ENCODE results near the gene GGCX. TPM values are rescaled to one million over a fixed set of nuclear protein-coding genes. Genes with fewer than 3 reads are reported as not detected.

The GGCX gene
- total and polyA plus RNA-seq, 3 experiments from 2014 or later, result 15.7 to 23.3 (median 22.3) TPM

- Histone ChIP-seq H3K36me3 (ENCODE audit: insufficient read depth, low read length) (no peaks in the 10 kb centered on the region), H3K4me3 (ENCODE audit: low read length) (no peak overlapping the region), H3K4me1 (ENCODE audit: insufficient read depth, low read length) (no peaks in the 10 kb centered on the region), H3K27me3 (ENCODE audit: insufficient read depth, low read length, poor library complexity, severe bottlenecking) (no peaks in the 10 kb centered on the region), H3K27ac (ENCODE audit: low read depth, low read length) (no peak overlapping the region), H3K9me3 (ENCODE audit: low read length) (no peaks in the 10 kb centered on the region)
- no peak overlapping the region for H3K27ac Mint-ChIP-seq
- CTCF ChIA-PET, result interaction anchor here (1.2 kb wide), 1 partner anchor 110 kb away, joined by 3 read pairs; no protein-coding TSS in a partner anchor
- H3K9me3 Mint-ChIP-seq, result no peaks in the 10 kb centered on the region
- POLR2A ChIA-PET, result no interaction called here
- H3K4me1 Mint-ChIP-seq, result no peaks in the 10 kb centered on the region
- no peaks in the 10 kb centered on the region for H3K36me3 Mint-ChIP-seq
- H3K27me3 Mint-ChIP-seq, result peaks cover 4 to 5% of the 10 kb centered on the region in 2 donors
- no peak for DNase-seq
- H3K4me3 Mint-ChIP-seq, result no peak overlapping the region
Observed at GRCh38 chr2:85503168-85503850, 58.0 kb downstream of the GGCX start.

DNA sequence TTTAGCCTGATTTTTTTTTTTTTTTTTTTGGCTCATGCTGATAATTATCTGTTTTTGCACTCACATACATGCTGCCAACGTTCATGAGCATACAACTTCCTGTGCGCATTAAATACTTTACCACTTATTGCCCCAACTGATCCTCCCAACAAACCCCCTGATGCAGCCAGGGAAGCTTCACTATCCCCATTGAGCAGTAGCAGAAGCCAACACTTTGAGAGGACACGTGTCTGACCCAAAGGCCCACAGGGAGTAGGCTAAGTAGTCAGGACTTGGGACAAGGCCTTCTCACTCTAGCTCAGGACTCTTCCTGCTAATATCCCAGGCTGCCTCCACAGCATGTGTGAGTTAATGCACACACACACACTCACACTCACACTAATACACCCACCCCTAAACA lies 58.6 kb downstream of the GGCX start:
- DNase-seq, result no peak
- no peaks in the 10 kb centered on the region for H3K36me3 ChIP-seq (ENCODE audit: insufficient read depth, low read length)
- H3K4me3 Mint-ChIP-seq, result no peak overlapping the region
- no peak overlapping the region for H3K27ac Mint-ChIP-seq
- H3K27ac ChIP-seq (ENCODE audit: low read depth, low read length), result no peak overlapping the region
- no peaks in the 10 kb centered on the region for H3K9me3 Mint-ChIP-seq
- H3K4me3 ChIP-seq (ENCODE audit: low read length), result no peak overlapping the region
- H3K27me3 ChIP-seq (ENCODE audit: insufficient read depth, low read length, poor library complexity, severe bottlenecking), result no peaks in the 10 kb centered on the region
- no peaks in the 10 kb centered on the region for H3K36me3 Mint-ChIP-seq
- CTCF ChIA-PET, result interaction anchor here (1.2 kb wide), 1 partner anchor 109 kb away, joined by 3 read pairs; no protein-coding TSS in a partner anchor
- no peaks in the 10 kb centered on the region for H3K9me3 ChIP-seq (ENCODE audit: low read length)
- H3K4me1 ChIP-seq (ENCODE audit: insufficient read depth, low read length), result no peaks in the 10 kb centered on the region
- peaks cover 0 to 5% of the 10 kb centered on the region in 2 donors for H3K27me3 Mint-ChIP-seq
- POLR2A ChIA-PET, result no interaction called here
- H3K4me1 Mint-ChIP-seq, result no peaks in the 10 kb centered on the region

DNA sequence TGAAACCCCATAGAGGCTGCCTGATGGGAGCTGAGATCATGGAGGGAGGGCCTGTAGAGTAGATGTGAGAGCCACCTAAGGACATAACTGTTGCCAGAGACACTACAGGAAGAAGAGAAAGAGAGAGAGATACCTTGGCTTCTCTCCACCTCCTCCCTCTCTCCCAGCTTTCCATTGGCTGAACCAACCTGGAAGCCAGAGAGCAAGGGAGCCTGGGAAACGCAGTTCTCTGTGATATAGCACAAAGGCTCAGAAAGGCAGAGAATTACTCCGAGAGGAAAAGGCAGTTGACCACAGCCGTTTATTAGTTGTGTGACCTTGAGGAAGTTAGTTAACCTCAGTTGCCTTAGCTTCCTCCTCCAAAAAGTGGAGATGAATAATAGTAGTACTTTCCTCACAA lies 60.0 kb downstream of the GGCX start:
- no peaks in the 10 kb centered on the region for H3K36me3 ChIP-seq (ENCODE audit: insufficient read depth, low read length)
- H3K4me3 ChIP-seq (ENCODE audit: low read length), result no peak overlapping the region
- H3K27me3 ChIP-seq (ENCODE audit: insufficient read depth, low read length, poor library complexity, severe bottlenecking), result no peaks in the 10 kb centered on the region
- H3K27ac ChIP-seq (ENCODE audit: low read depth, low read length), result no peak overlapping the region
- no peak overlapping the region for H3K4me3 Mint-ChIP-seq
- CTCF ChIA-PET, result no interaction called here
- H3K4me1 ChIP-seq (ENCODE audit: insufficient read depth, low read length), result no peaks in the 10 kb centered on the region
- no peaks in the 10 kb centered on the region for H3K9me3 Mint-ChIP-seq
- H3K27ac Mint-ChIP-seq, result peak overlapping the region in 2 of 8 donors; percentile 24 to 55
- no peaks in the 10 kb centered on the region for H3K4me1 Mint-ChIP-seq
- POLR2A ChIA-PET, result no interaction called here
- no peaks in the 10 kb centered on the region for H3K9me3 ChIP-seq (ENCODE audit: low read length)
- H3K27me3 Mint-ChIP-seq, result peaks cover 0 to 4% of the 10 kb centered on the region in 2 donors
- DNase-seq, result no peak
- no peaks in the 10 kb centered on the region for H3K36me3 Mint-ChIP-seq

DNA sequence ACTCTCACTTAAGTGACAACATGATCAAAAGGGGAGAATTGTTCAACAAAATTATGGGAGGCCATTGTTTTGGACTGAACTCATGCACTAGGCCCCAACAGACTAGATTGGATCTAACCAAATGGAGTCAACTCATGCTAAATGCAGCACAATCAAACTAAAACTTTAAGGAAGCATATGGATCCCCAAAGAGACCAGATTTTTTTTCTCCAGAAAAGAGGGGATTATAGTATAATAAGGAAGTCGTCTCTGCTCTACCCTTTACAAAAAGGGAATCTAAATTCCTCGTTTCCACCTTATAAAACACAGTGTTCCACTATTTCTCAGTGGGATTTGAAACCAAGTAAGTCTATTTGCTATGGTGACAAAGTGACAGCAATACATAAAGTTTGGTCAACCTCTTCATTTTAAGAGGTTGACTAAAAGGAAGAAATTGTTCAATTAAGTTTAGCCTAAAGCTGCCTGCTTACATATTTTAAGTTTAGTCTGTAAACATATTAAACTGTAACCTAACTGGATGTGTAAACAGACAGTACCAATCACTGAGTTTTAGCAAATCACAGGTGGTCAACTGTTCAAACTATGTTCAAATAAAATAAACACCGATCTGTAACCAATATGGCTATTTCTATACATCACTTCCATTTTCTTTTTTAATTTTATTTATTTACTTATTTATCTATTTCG lies 63.2 kb downstream of the GGCX start:
- CTCF ChIA-PET, result no interaction called here
- H3K4me3 ChIP-seq (ENCODE audit: low read length), result no peak overlapping the region
- H3K36me3 Mint-ChIP-seq, result no peaks in the 10 kb centered on the region

GRCh38 chr2:85496436-85496835 lies 64.9 kb downstream of the GGCX start:
- Histone ChIP-seq H3K9me3 (ENCODE audit: low read length) (no peaks in the 10 kb centered on the region), H3K4me1 (ENCODE audit: insufficient read depth, low read length) (no peaks in the 10 kb centered on the region), H3K36me3 (ENCODE audit: insufficient read depth, low read length) (no peaks in the 10 kb centered on the region), H3K4me3 (ENCODE audit: low read length) (no peak overlapping the region), H3K27me3 (ENCODE audit: insufficient read depth, low read length, poor library complexity, severe bottlenecking) (no peaks in the 10 kb centered on the region), H3K27ac (ENCODE audit: low read depth, low read length) (no peak overlapping the region)
- ChIA-PET POLR2A (no interaction called here), CTCF (interaction anchor here (1.0 kb wide), 1 partner anchor 126 kb away, joined by 3 read pairs; no protein-coding TSS in a partner anchor)
- Mint-ChIP-seq H3K4me3 (no peak overlapping the region), H3K4me1 (no peaks in the 10 kb centered on the region), H3K27me3 (peaks cover 0 to 8% of the 10 kb centered on the region in 2 donors), H3K9me3 (peaks cover 0 to 2% (median 0%) of the 10 kb centered on the region in 5 donors), H3K27ac (no peak overlapping the region), H3K36me3 (no peaks in the 10 kb centered on the region)
- DNase-seq, result no peak

More for the DNA sequence above, 63.2 kb downstream of the GGCX start:
- Mint-ChIP-seq H3K4me1 (no peaks in the 10 kb centered on the region), H3K9me3 (no peaks in the 10 kb centered on the region), H3K27ac (no peak overlapping the region), H3K4me3 (no peak overlapping the region), H3K27me3 (peaks cover 0 to 8% of the 10 kb centered on the region in 2 donors)
- Histone ChIP-seq H3K36me3 (ENCODE audit: insufficient read depth, low read length) (no peaks in the 10 kb centered on the region), H3K4me1 (ENCODE audit: insufficient read depth, low read length) (no peaks in the 10 kb centered on the region), H3K9me3 (ENCODE audit: low read length) (no peaks in the 10 kb centered on the region), H3K27me3 (ENCODE audit: insufficient read depth, low read length, poor library complexity, severe bottlenecking) (no peaks in the 10 kb centered on the region), H3K27ac (ENCODE audit: low read depth, low read length) (no peak overlapping the region)
- no peak for DNase-seq
- POLR2A ChIA-PET, result no interaction called here

Other genes starting within 250 kb of the GGCX start
- 10 to 100 TPM; 93.4 to 95.6 TPM for gene TGOLN2, start 233.5 kb downstream of the GGCX start, total RNA-seq
- 55.9 TPM for gene TGOLN2, start 233.5 kb downstream of the GGCX start, polyA plus RNA-seq
- gene RETSAT, start 207.0 kb downstream of the GGCX start, total RNA-seq, result 10 to 100 TPM; 33.4 to 36.0 TPM
- gene RETSAT, start 207.0 kb downstream of the GGCX start, polyA plus RNA-seq, result 23.7 TPM
- gene ELMOD3, start 206.7 kb downstream of the GGCX start, total RNA-seq, result 10 to 100 TPM; 13.6 to 14.4 TPM
- 12.2 TPM for gene ELMOD3, start 206.7 kb downstream of the GGCX start, polyA plus RNA-seq
- 10 to 100 TPM; 22.3 to 22.8 TPM for gene CAPG, start 151.1 kb downstream of the GGCX start, total RNA-seq
- gene CAPG, start 151.1 kb downstream of the GGCX start, polyA plus RNA-seq, result 36.0 TPM
- gene SH2D6, start 142.8 kb downstream of the GGCX start, total RNA-seq, result 1 to 10 TPM in 1 of 2 experiments, under 1 TPM in 1; 0.63 to 1.4 TPM
- gene SH2D6, start 142.8 kb downstream of the GGCX start, polyA plus RNA-seq, result not detected
- 100 to 1,000 TPM; 371 to 376 TPM for gene MAT2A, start 22.3 kb downstream of the GGCX start, total RNA-seq
- 121 TPM for gene MAT2A, start 22.3 kb downstream of the GGCX start, polyA plus RNA-seq
- gene VAMP8, start 16.1 kb upstream of the GGCX start, total RNA-seq, result 10 to 100 TPM; 94.4 to 95.4 TPM
- 355 TPM for gene VAMP8, start 16.1 kb upstream of the GGCX start, polyA plus RNA-seq
- 10 to 100 TPM; 26.4 to 28.0 TPM for gene VAMP5, start 22.9 kb upstream of the GGCX start, total RNA-seq
- 151 TPM for gene VAMP5, start 22.9 kb upstream of the GGCX start, polyA plus RNA-seq
- gene RNF181, start 34.3 kb upstream of the GGCX start, total RNA-seq, result 10 to 100 TPM; 88.2 to 95.1 TPM
- gene RNF181, start 34.3 kb upstream of the GGCX start, polyA plus RNA-seq, result 181 TPM
- gene TMEM150A, start 41.2 kb upstream of the GGCX start, total RNA-seq, result 1 to 10 TPM; 6.3 to 7.6 TPM
- 13.2 TPM for gene TMEM150A, start 41.2 kb upstream of the GGCX start, polyA plus RNA-seq
- 10 to 100 TPM; 26.7 to 27.3 TPM for gene C2orf68, start 50.6 kb upstream of the GGCX start, total RNA-seq
- 17.9 TPM for gene C2orf68, start 50.6 kb upstream of the GGCX start, polyA plus RNA-seq
- 100 to 1,000 TPM; 105 to 108 TPM for gene USP39, start 54.7 kb upstream of the GGCX start, total RNA-seq
- gene USP39, start 54.7 kb upstream of the GGCX start, polyA plus RNA-seq, result 66.1 TPM
- not detected for gene SFTPB, start 106.7 kb upstream of the GGCX start, total RNA-seq
- not detected for gene SFTPB, start 106.7 kb upstream of the GGCX start, polyA plus RNA-seq
- gene GNLY, start 132.9 kb upstream of the GGCX start, total RNA-seq, result 1 to 10 TPM; 7.7 to 9.0 TPM
- gene GNLY, start 132.9 kb upstream of the GGCX start, polyA plus RNA-seq, result 953 TPM
- not detected for gene ATOH8, start 192.5 kb upstream of the GGCX start, total RNA-seq
- not detected for gene ATOH8, start 192.5 kb upstream of the GGCX start, polyA plus RNA-seq